Suprapubic skin (tissue), 4 donors: ENCODE results near the gene SCAI. TPM values are rescaled to one million over a fixed set of nuclear protein-coding genes. Genes with fewer than 3 reads are reported as not detected.

ENCODE experiments used
- DNase-seq, 2 donors: peaks; one replicate each; pipeline ENCODE4 v3.0.0-alpha.2; 2019; ENCODE audit warnings: low spot score in 2 of 2
- H3K27ac ChIP-seq: fragments of 200-600 bp; sonication (generic); one replicate; pipeline ENCODE4 v1.5.1; 2019
- H3K27me3 ChIP-seq: fragments of 200-600 bp; sonication (generic); one replicate; pipeline ENCODE4 v1.5.1; 2019
- H3K36me3 ChIP-seq: fragments of 200-600 bp; sonication (generic); one replicate; pipeline ENCODE4 v1.5.1; 2019
- H3K4me1 ChIP-seq: fragments of 200-600 bp; sonication (generic); one replicate; pipeline ENCODE4 v1.5.1; 2019
- H3K4me3 ChIP-seq: fragments of 200-600 bp; sonication (generic); one replicate; pipeline ENCODE4 v1.5.1; 2019; ENCODE audit warnings: mild to moderate bottlenecking
- H3K9me3 ChIP-seq: fragments of 200-600 bp; sonication (generic); one replicate; pipeline ENCODE4 v1.5.1; 2019
- CTCF ChIP-seq, 2 donors: fragments of 200-600 bp in 1 of 2; fragments of 450-650 bp in 1 of 2; sonication (generic) in 1 of 2; IDR thresholded peaks; one replicate each; pipeline ENCODE4 v1.5.1; 2016 to 2019; ENCODE audit warnings: antibody characterized with exemption in 2 of 2, mild to moderate bottlenecking in 1 of 2, moderate library complexity in 1 of 2
- EP300 ChIP-seq: sonication (generic); formaldehyde crosslinking; IDR thresholded peaks from one replicate; pipeline ENCODE4 v1.6.1; 2017; ENCODE audit warnings: antibody characterized with exemption
- POLR2A ChIP-seq, 2 donors: fragments of 450-650 bp; IDR thresholded peaks; one replicate each; pipeline ENCODE4 v1.6.1; 2017; ENCODE audit warnings: antibody characterized with exemption in 2 of 2, mild to moderate bottlenecking in 2 of 2, moderate library complexity in 2 of 2
- POLR2AphosphoS5 ChIP-seq, 3 donors: sonication (generic); formaldehyde crosslinking; IDR thresholded peaks; one replicate each; pipeline ENCODE4 v1.6.1; 2017; ENCODE audit warnings: antibody characterized with exemption in 3 of 3
- WGBS: methylation state at CpG from one replicate; pipeline ENCODE4 v1.1.5; 2018; 5-methylcytosine and 5-hydroxymethylcytosine counted together
- total RNA-seq, 4 donors: library from RNA; depleted of rRNA; stranded (reverse); fragments of >200 nt; gene quantifications; one replicate each; pipeline ENCODE4 v1.1.0, GENCODE V29; 2016

Gene SCAI
- total RNA-seq, 4 donors from 2014 or later = 5.9 to 38.1 (median 10.2) TPM

- no peaks in the 10 kb centered on the region for H3K4me1 ChIP-seq
- no peaks in the 10 kb centered on the region for H3K9me3 ChIP-seq
- H3K36me3 ChIP-seq = peaks cover 7% of the 10 kb centered on the region
- H3K4me3 ChIP-seq = no peak overlapping the region
- no peaks in the 10 kb centered on the region for H3K27me3 ChIP-seq
- DNase-seq = no peak
- no peak overlapping the region for H3K27ac ChIP-seq
- 96% methylated on average over 2 of the region's 2 CpGs for WGBS
- no peak for TF ChIP-seq POLR2A (IDR thresholded peaks at IDR 0.05)
Measured at GRCh38 chr9:125008599-125008998, 134.7 kb downstream of the SCAI start.

GRCh38 chr9:125003332-125003731 is 140.0 kb downstream of the SCAI start:
- no peak overlapping the region for H3K4me3 ChIP-seq
- H3K27ac ChIP-seq = no peak overlapping the region
- H3K4me1 ChIP-seq = no peaks in the 10 kb centered on the region
- peaks cover 10% of the 10 kb centered on the region for H3K36me3 ChIP-seq
- no peaks in the 10 kb centered on the region for H3K27me3 ChIP-seq
- no peaks in the 10 kb centered on the region for H3K9me3 ChIP-seq
- TF ChIP-seq POLR2A (IDR thresholded peaks at IDR 0.05) = no peak
- no peak for TF ChIP-seq POLR2AphosphoS5 (IDR thresholded peaks at IDR 0.05)
- no peak for TF ChIP-seq EP300
- WGBS = 90% methylated on average over 7 of the region's 7 CpGs
- no peak for DNase-seq

DNA sequence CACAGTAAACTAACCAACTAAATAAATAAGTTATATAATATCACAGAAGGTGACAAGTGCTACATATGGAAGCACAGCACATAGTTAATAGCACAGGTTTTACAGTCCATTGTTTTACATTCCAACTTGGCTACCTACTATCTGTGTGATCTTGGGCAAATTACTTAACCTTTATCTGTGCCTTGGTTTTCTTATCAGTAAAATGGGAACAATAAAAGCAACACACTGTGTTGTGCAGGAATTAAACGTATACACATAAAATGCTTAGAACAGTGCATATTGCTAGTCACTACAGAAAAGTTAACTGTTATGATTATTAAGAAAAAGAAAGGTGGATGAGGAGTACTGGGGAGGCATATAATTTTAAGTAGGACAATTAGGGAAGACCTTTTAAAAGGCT is 159.6 kb downstream of the SCAI start:
- Histone ChIP-seq H3K36me3 (peaks cover 5% of the 10 kb centered on the region), H3K4me1 (no peaks in the 10 kb centered on the region), H3K27ac (no peak overlapping the region), H3K27me3 (no peaks in the 10 kb centered on the region), H3K4me3 (no peak overlapping the region), H3K9me3 (no peaks in the 10 kb centered on the region)
- TF ChIP-seq EP300 = no peak
- TF ChIP-seq POLR2A (IDR thresholded peaks at IDR 0.05) = no peak
- no peak for TF ChIP-seq POLR2AphosphoS5 (IDR thresholded peaks at IDR 0.05)
- TF ChIP-seq CTCF (IDR thresholded peaks at IDR 0.05) = no peak
- WGBS = 88% methylated on average over 1 of the region's 1 CpG
- DNase-seq = no peak

DNA sequence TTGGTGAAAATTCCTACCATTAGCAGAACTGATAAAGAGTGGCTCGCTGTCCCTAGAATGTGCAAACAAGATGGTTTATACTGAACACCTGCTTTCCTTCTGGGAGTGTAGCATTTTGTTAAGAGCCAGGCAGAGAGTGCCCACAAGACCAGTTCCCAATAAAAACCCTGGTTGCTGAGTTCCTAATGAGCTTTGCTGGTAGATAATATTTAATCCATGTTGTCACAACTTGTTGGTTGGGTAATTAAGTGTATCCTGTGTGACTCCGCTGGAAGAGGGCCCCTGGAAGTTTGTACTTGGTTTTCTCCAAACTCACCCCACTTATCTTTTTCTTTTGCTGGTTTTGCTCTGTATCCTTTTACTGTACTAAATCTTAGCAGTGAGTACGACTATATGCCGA is 162.9 kb downstream of the SCAI start:
- TF ChIP-seq POLR2AphosphoS5 (IDR thresholded peaks at IDR 0.05) (no peak), CTCF (IDR thresholded peaks at IDR 0.05) (no peak), EP300 (no peak), POLR2A (IDR thresholded peaks at IDR 0.05) (no peak)
- Histone ChIP-seq H3K4me1 (no peaks in the 10 kb centered on the region), H3K27me3 (no peaks in the 10 kb centered on the region), H3K9me3 (no peaks in the 10 kb centered on the region), H3K27ac (no peak overlapping the region), H3K4me3 (no peak overlapping the region), H3K36me3 (peaks cover 5% of the 10 kb centered on the region)
- 98% methylated on average over 4 of the region's 4 CpGs for WGBS
- no peak for DNase-seq

DNA sequence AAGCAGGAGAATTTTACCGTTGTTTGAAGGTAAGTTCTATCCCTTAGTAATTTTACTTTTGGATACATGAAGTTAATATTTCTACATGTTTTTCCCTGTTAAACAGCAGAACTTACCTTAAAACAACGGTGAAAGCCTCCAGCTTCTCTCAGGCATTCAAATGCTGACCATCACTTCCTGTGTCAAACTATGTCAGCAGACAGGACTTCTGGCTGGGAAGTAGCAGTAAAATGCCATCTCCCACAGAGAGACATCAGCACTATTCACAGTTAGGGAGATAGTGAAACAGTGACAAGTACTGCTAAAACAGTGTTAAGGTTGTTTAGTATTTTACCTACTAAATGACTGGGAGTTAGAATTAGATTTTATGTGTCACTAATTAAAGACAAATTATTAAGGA is 168.2 kb downstream of the SCAI start:
- Histone ChIP-seq H3K36me3 (peaks cover 3% of the 10 kb centered on the region), H3K27ac (no peak overlapping the region), H3K27me3 (no peaks in the 10 kb centered on the region), H3K9me3 (no peaks in the 10 kb centered on the region), H3K4me1 (no peaks in the 10 kb centered on the region), H3K4me3 (no peak overlapping the region)
- no peak for DNase-seq
- 72% methylated on average over 2 of the region's 2 CpGs for WGBS
- no peak for TF ChIP-seq POLR2AphosphoS5 (IDR thresholded peaks at IDR 0.05)
- TF ChIP-seq CTCF (IDR thresholded peaks at IDR 0.05) = no peak
- TF ChIP-seq EP300 = no peak
- no peak for TF ChIP-seq POLR2A (IDR thresholded peaks at IDR 0.05)

GRCh38 chr9:124973807-124974206 is 169.5 kb downstream of the SCAI start:
- Histone ChIP-seq H3K9me3 (no peaks in the 10 kb centered on the region), H3K4me3 (no peak overlapping the region), H3K27ac (no peak overlapping the region), H3K4me1 (no peaks in the 10 kb centered on the region), H3K27me3 (no peaks in the 10 kb centered on the region), H3K36me3 (peaks cover 9% of the 10 kb centered on the region)
- 94% methylated on average over 6 of the region's 6 CpGs for WGBS
- TF ChIP-seq POLR2A (IDR thresholded peaks at IDR 0.05) = no peak
- no peak for TF ChIP-seq CTCF (IDR thresholded peaks at IDR 0.05)
- TF ChIP-seq EP300 = no peak
- no peak for TF ChIP-seq POLR2AphosphoS5 (IDR thresholded peaks at IDR 0.05)
- no peak for DNase-seq
